Measurements from ENCODE around the gene STARD8.
"Not testable (repeated sequence)": the region's sequence is repeated elsewhere in the genome, so short reads cannot be mapped to it uniquely, and the experiment has no call there.

Gene STARD8

DNA sequence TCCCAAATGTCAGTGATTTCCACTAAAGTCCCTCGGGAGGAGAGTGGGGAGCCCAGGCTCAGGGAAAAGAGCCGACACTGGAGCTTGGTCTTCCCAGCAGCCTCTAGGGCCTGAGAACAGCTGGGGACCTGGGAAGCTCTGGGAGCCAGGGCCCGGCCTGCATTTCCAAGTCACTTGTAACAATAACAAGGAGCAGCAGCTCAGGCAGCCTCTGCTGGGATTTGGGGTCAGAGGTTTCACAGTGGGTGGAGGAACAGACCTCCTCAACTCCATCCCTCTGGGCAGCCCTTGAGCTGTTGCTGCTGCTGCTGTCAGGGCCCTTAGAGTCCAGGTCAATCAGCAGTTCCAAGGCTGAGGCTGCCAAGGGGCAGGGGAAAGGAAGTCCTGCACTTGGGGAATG is 11.1 kb downstream of the STARD8 start:
- no peak for DNase-seq (ENCODE audit: low read depth)

DNA sequence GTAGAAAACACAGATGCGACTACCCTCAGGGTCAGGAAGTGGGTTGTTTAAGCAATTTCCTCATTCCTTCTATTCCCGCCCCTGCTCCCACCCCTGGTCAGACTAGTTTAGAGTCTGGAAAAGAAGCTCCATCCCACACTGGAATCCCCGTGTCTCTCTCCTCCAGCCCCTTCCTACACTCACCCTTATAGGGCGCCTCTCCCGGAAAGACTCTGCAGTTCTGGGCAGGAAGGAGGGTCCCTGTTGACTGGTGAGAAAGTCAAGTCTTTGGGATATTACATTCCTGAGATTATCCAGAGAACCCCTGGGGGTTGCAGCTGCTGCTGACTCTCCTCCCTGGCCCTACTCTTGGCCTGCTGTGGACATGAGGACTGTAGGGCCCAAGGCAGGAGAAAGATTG is 11.9 kb downstream of the STARD8 start:
- no peak for DNase-seq (ENCODE audit: low read depth)

DNA sequence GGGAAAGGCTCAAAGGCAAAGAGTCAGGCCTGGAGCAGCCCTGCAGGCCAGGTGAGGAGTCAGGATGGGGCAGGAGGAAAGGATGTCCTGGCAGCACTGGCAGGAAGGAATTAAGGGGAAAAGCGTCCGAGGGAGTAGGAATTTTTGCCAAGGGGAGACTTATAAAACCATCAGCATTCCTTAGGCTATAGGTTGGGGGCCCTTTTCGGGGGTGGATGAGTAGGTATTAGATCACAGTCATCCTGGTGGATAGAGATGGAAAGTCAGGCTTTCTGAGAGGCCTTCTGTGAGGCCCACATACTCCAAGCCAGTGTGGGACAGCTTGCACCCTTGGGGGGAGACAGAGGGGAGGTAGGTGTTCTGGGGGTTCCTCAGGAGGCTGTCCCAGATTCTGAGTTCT is 12.3 kb downstream of the STARD8 start:
- no peak for DNase-seq (ENCODE audit: low read depth)

GRCh38 chrX:68660746-68661145 is 13.3 kb downstream of the STARD8 start:
- no peak for DNase-seq (ENCODE audit: low read depth)

DNA sequence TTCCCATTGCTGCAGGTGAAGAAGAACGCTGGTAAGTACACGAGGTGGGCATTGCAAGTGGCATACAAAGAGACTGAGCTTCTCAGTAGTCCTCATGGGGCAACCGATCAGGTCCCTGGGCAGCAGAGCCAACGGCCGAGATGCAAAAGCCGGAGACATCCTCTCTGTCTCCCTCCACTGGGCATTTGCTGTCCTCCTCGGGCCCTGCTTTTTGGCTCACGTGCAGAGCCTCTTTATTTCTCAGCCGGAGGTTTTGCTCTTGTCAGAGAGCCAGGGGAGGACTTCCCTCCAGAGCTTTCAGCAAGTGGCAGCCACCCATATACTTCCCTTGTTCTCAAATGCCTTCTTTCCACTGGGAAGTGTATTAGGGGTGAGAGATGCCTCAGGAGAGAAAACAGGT is 18.0 kb downstream of the STARD8 start:
- no peak for DNase-seq (ENCODE audit: low read depth)

GRCh38 chrX:68666580-68666979 is 19.1 kb downstream of the STARD8 start:
- DNase-seq (ENCODE audit: low read depth): no peak

GRCh38 chrX:68669094-68669860 is 21.8 kb downstream of the STARD8 start:
- no peak for DNase-seq (ENCODE audit: low read depth)

DNA sequence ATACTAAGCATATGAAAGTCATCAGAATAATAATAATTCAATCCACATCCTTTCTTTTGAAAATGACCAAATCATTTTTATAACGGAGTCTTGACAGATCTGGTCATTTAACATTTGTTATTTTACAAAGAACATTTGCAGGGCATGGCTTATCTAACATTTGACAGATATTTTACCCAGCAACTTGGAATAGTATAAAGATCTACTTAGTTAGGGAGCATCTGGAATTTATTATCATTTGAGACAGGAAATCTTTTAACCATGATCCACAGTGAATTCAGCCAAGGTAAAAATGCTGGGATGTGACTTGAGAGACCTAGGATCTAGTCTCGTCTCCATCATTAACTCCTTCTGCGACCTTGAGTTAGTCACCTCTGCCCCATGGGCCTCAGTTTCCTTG is 22.4 kb downstream of the STARD8 start:
- no peak for DNase-seq (ENCODE audit: low read depth)

DNA sequence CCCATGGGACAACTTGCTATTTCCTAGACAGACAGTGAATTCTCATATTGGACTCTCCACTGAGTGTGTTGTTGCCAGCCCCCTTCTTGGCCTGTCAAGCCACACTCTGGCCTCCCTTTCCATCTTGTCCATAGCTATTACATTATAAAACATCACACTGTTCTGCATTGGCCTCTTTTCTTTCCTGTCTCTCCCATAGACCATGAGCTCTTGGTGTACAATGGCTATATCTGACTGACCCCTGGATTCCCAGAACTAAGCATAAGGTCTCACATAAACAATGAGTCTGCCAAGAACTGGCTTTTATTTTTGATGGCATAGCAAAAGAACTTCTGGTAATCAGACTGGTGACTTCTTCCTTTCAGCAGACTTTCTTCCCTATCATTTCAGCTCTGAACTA is 23.8 kb downstream of the STARD8 start:
- no peak for DNase-seq (ENCODE audit: low read depth)

DNA sequence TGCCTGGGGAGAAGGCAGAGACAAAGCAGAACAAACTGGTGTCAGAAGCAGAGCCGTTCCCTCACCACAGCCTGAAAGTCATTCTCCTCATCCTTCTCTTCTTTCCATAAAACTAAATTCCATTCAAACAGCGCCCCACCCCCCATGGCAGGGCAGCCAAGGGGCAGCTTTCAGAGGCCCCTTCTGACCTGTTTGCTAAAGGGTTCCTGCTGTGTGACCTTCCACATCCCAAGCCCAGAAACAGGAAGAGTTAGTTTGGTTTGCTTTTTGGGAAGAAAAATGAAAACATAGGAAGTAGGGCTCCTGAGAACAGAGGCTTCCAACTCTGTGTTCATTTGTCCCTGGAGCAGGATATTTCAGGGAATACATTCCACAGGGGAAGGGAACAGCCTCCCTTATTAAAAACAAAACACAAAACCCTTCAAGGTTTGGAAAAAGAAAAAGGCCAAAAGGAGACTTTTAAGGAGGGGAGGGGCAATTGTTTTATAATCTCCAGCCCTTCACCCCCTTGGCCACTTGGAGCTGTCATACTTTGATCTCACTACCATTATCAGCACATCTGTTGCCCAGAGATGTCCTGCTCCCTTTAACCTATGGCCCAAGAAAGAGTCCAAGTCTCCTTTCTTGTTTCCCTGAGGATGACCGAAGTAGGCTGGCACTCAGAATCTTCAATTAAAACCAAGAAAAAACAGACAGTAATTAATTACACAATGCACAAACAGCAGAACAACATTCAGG is 25.3 kb downstream of the STARD8 start:
- no peak for DNase-seq (ENCODE audit: low read depth)

DNA sequence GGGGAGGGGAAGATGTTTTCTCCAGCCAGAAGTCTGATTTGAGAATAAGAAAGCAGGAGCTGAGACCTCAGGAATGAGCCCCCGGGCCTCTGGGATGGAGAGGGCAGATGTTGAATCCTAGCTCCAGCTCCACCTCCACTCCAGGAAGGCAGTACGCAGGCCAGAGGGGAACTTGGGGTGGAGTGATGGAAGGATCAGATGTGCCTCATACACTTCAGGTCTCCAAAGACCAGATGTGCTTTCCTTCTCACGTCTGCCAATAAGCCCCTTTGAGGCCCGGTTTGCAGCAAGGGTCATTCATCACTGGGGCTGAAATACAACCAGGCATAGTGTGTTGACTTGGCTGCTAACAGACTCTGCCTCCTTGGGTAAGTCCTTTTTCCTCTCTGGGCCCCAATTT is 28.1 kb downstream of the STARD8 start:
- no peak for DNase-seq (ENCODE audit: low read depth)

- no peak for DNase-seq (ENCODE audit: low read depth)
Observed at GRCh38 chrX:68676335-68676734, 28.9 kb downstream of the STARD8 start.

DNA sequence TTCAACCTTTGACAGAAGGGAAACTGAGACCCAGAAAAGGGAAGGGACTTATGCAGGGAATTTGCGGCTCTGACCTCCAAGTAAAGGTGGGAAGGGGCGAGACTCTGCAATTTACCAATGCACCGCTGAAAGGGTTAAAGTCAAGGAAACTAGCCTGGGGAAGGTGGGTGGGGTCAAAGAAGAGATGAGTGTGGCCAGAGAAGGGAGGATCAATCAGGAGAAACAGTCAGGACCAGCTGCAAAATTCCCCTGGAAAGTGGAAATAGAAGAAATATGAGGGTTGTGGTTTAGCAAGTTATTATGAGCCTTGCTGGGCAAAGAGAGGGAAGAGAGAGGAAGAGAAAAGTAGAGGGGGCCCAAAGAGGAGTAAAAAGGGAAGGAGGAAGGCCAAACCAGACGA is 30.5 kb downstream of the STARD8 start:
- no peak for DNase-seq (ENCODE audit: low read depth)

DNA sequence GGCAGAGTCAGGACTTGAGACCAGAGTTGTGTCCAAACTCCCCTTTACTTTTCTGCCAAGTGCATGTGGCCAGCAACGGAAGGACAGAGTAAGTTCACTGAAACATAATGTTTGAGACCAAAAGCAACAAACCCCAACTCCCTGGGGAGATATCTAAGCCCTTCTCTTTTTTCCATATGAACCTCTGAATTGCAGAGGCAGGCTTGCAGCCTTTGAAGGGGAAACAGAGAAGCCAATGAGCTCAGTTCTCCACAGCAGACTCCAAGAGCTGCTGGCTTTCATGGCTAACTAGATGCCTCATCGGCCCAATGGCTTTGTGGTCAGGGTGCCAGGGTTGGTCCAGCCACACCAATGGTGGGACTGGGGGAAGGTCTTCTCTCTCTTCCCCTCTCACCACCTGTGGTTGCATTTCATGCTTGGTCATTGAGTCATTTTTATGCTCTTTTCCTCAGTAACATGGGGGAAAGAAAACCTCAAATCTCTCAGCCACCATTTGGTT is 34.0 kb downstream of the STARD8 start:
- DNase-seq (ENCODE audit: low read depth): no peak

- DNase-seq (ENCODE audit: low read depth): no peak
Observed at GRCh38 chrX:68682790-68683189, 35.3 kb downstream of the STARD8 start.

DNA sequence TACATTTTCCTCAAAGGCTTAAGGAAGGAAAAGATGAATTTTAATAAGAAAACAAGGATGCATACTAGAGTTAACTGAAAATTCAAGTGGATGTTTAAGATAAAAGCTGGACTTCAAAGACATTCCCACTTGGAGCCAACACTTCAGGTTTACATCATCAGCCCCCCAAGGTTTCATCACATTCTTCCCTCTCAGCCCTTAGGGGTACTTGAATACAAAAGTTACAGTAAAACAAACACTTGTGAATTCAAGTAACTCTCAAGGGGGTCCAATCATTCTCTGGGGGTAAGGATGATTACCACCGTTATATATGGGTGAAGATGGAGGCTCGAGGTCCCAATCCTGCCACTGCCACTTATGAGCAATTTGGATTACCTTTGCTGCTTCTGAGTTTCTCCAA is 36.1 kb downstream of the STARD8 start:
- no peak for DNase-seq (ENCODE audit: low read depth)

DNA sequence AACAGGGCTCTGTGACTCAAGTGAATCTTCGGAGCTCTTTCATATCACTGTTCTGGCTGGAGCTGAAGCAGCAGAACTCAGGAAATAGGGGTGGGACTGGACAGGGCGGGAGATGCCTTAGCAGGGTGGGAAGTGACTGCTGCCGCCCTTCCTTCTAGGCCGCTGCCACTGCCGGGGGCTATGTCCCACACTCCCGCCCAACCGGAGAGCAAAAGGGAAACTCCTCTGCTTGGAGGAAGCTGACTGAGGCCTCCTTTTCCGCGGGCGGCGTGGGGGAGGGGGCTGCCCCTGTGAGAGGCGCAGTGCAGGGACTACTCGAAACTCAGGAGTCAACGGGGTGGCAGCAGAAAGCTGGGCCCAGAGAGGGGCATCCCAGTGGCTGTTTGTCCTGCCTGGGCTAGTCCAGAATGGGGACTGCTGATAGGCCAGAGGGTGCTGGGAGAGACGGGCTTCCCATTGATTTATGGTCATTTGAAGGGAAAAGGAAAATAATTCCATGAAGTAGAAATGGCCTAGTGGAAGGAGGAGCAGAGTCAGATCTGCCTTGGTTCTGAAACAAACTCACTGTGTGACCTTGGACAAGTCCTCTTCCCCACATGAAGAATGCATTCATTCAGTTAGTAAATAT is 36.9 kb downstream of the STARD8 start:
- no peak for DNase-seq (ENCODE audit: low read depth)

- no peak for DNase-seq (ENCODE audit: low read depth)
Observed at GRCh38 chrX:68684919-68685304, 37.4 kb downstream of the STARD8 start.

GRCh38 chrX:68685685-68686084 is 38.2 kb downstream of the STARD8 start:
- DNase-seq (ENCODE audit: low read depth): no peak

DNA sequence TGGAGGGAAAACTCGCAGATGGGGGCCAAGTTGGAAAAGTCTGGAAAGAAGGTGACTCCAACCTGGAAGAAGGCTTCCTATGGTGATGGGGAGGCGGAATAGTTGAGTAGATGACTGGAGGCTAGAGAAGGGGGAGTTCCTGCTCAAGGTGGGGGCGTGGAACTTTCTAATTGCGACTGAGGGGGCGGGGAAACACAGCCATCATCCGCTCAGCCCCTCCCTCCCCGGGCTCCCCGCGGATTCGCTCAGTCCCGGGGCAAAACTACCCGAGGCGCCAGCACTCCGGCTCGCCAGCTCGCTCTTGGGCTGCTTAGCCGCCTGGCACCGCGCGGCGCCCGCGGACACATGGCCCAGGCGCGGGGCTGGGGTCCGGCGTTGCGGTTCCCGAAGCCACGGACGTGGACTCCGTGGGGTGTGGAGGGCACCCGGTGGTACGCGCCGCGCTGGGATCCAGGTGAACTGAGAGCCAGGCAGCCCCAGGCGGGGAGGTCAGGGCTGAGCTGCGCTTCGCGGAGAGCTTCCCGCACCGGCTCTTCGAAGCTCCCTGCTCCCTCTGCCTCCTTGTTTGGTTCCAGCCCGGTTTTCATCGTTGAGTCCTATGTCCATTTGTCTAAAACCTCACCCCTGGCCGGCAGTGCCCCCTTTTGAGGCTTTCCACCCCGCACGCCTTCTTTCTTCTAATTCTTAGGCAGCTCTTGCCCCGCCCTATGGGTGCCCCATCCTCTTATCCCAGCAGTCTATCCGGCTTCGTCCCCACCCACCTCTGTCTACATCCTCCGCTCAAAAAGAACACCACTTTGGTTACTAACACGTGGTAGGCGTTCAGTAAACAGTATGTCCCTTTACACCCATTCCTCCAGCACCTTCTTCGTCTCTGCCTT is 38.9 kb downstream of the STARD8 start:
- no peak for DNase-seq (ENCODE audit: low read depth)

DNA sequence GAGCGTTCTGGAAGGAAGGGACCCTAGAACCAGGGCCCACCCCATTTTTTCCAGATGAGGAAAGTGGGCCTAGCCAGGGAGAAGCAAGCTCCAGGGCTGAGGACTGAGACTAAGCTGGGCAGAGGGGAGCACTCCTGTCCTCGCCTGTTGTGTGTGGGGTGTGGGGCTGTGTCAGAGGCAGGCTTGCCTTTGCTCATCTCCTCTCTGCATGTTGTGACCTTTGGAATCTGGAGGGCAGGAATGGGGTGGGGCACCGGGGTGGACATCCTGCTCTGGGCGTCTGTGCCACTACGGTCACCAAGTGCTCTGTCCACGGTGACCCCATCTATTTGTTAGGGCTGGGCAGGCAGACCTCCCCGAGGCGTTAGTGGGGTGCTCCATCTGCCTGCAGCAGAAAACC is 41.5 kb downstream of the STARD8 start:
- DNase-seq (ENCODE audit: low read depth): not testable (repeated sequence)

DNA sequence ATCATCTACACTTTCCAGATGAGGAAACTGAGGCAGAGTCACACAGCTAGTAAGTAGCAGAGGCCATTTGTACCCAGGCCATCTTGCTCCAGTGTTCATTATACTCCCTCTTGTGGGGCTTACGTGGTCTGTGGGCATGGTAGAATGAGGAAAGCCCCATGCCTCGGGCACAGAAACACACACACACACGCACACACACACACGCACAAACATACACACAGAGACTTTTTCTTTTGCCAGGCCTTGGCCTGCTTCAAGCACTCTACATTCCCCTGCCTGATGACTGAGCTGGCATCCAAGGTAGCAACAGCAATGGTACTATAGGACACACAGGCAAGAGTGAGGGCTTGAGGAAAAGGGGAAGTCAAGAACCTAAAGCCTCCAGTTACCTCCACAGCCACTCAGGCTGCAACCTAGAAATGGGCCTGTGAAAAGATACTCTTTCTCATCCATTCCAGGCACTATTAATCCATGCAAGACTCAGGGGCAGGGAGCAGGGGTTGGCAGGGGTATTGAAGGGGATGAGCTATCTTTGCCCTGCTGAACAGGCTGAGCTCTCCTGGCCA is 43.6 kb downstream of the STARD8 start:
- DNase-seq (ENCODE audit: low read depth): no peak
